HepG2 (cell line): ENCODE data around the gene S100A4. TPM values are rescaled to one million over a fixed set of nuclear protein-coding genes. Genes with fewer than 3 reads are reported as not detected.
A peak's percentile ranks its signal among the peaks of the same experiment; 100 is the strongest.

Experiments used
- ATAC-seq: fragments of 200-7000 bp; cut with Tn5 transposase; 3 replicates; pipeline ENCODE4 v1.9.1; 2020; ENCODE audit warnings: mild to moderate bottlenecking, moderate library complexity
- BruUV-seq: library from RNA; stranded (reverse); fragments of 400-500 nt; replicated peaks from 2 replicates; lab custom pipeline; 2021; lab: Mats Ljungman, UMichigan
- CTCF ChIA-PET: fragments of 300-600 bp; formaldehyde crosslinking; extraction: SDS; loops from one replicate; lab custom pipeline; 2021; ENCODE audit warnings: low total read pairs, inconsistent platforms, low intra/inter-chr PET ratio; lab: Yijun Ruan, JAX
- POLR2A ChIA-PET: fragments of 350-600 bp; sonication (Branson Sonifier 250); formaldehyde crosslinking; loops from one replicate; lab custom pipeline; 2020; ENCODE audit warnings: antibody characterized with exemption, inconsistent platforms; lab: Yijun Ruan, JAX
- DNase-seq: peaks from one replicate; pipeline ENCODE4 v3.0.0-alpha.2; 2015; ENCODE audit warnings: low spot score
- FAIRE-seq: peaks from 3 replicates; lab custom pipeline; 2011; peaks lifted over from hg19 to GRCh38; lab: Jason Lieb, UNC
- H2AFZ ChIP-seq: one replicate; pipeline ENCODE4 v1.6.1; 2011; ENCODE audit warnings: low read length, inconsistent platforms
- H3K27ac ChIP-seq: fragments of 300-600 bp; 3 replicates; pipeline ENCODE4 v1.8.0; 2011; ENCODE audit warnings: mixed run types, mild to moderate bottlenecking, mixed read lengths, low read length, inconsistent platforms; ENCODE audit not compliant: insufficient read depth; ENCODE audit errors: extremely low read length
- H3K27me3 ChIP-seq, 2 experiments: fragments of 200-600 bp in 1 of 2; 2 replicates in 1 of 2; 3 replicates in 1 of 2; pipeline versions ENCODE4 v1.6.0 to v1.8.0; 2011; ENCODE audit warnings: low read length in 2 of 2, mild to moderate bottlenecking in 2 of 2, moderate library complexity in 2 of 2, inconsistent platforms in 1 of 2; ENCODE audit not compliant: insufficient read depth in 2 of 2, control insufficient read depth in 1 of 2
- H3K36me3 ChIP-seq, 2 experiments: fragments of 200-600 bp in 1 of 2; replicated peaks in 1 of 2; 2 replicates in 1 of 2; 3 replicates in 1 of 2; pipeline versions ENCODE4 v1.5.1 to v1.8.0; 2011; ENCODE audit warnings: low read length in 2 of 2, inconsistent platforms in 1 of 2; ENCODE audit not compliant: insufficient read depth in 2 of 2, control insufficient read depth in 1 of 2
- H3K4me1 ChIP-seq: 2 replicates; pipeline ENCODE4 v1.5.1; 2012; ENCODE audit warnings: low read length, inconsistent platforms; ENCODE audit not compliant: insufficient read depth
- H3K4me2 ChIP-seq: 2 replicates; pipeline ENCODE4 v1.6.0; 2011; ENCODE audit warnings: low read depth, low read length, inconsistent platforms
- H3K4me3 ChIP-seq, 3 experiments: fragments of 200-600 bp in 1 of 3; sonication (generic), shearing (Covaris generic) in 1 of 3; replicated peaks in 1 of 3; 2 replicates each; pipeline ENCODE4 v1.5.1; 2011 to 2016; ENCODE audit warnings: low read length in 3 of 3, inconsistent platforms in 2 of 3, low read depth in 2 of 3, mild to moderate bottlenecking in 2 of 3, control low read depth in 1 of 3, mixed read lengths in 1 of 3; ENCODE audit not compliant: insufficient read depth in 1 of 3
- H3K79me2 ChIP-seq: one replicate; pipeline ENCODE4 v1.6.1; 2011; ENCODE audit warnings: low read length, inconsistent platforms; ENCODE audit not compliant: insufficient read depth
- H3K9ac ChIP-seq: 2 replicates; pipeline ENCODE4 v1.6.0; 2011; ENCODE audit warnings: mild to moderate bottlenecking, low read depth, low read length, inconsistent platforms; ENCODE audit not compliant: insufficient read depth
- H3K9me3 ChIP-seq: 2 replicates; pipeline ENCODE4 v1.5.1; 2012; ENCODE audit warnings: mild to moderate bottlenecking, low read length
- H4K20me1 ChIP-seq: 2 replicates; pipeline ENCODE4 v1.6.0; 2011; ENCODE audit warnings: inconsistent platforms, mild to moderate bottlenecking, low read length, moderate library complexity; ENCODE audit not compliant: insufficient read depth
- ATF7 ChIP-seq, 2 experiments: fragments of 450-650 bp in 1 of 2; sonication (generic) in 1 of 2; formaldehyde crosslinking in 1 of 2; IDR thresholded peaks; 2 replicates each; pipeline versions ENCODE4 v1.4.0 to v1.6.1; 2016 to 2020; ENCODE audit warnings: antibody characterized with exemption in 1 of 2, mild to moderate bottlenecking in 1 of 2, missing genetic modification reagents in 1 of 2
- CCDC6 ChIP-seq: sonication (generic); formaldehyde crosslinking; IDR thresholded peaks from 2 replicates; pipeline ENCODE4 v1.8.1; 2022; ENCODE audit warnings: mild to moderate bottlenecking, missing genetic modification reagents, moderate library complexity
- DNMT3B ChIP-seq: conservative IDR thresholded peaks from 2 replicates; pipeline ENCODE4 v1.6.1; 2016; ENCODE audit warnings: missing biosample characterization, control low read depth
- JDP2 ChIP-seq: sonication (generic); formaldehyde crosslinking; IDR thresholded peaks from 2 replicates; pipeline ENCODE4 v1.8.1; 2022; ENCODE audit warnings: missing genetic modification reagents, borderline replicate concordance
- MBNL3 ChIP-seq: fragments of 250-450 bp; sonication (Bioruptor Pico); conservative IDR thresholded peaks from 2 replicates; pipeline ENCODE4 v1.8.0; 2022; ENCODE audit warnings: mild to moderate bottlenecking, inconsistent platforms
- MXI1 ChIP-seq: IDR thresholded peaks from 3 replicates; pipeline ENCODE4 v1.6.1; 2012; ENCODE audit warnings: low read depth, low read length, inconsistent platforms, borderline replicate concordance
- SSRP1 ChIP-seq: IDR thresholded peaks from 2 replicates; pipeline ENCODE4 v1.6.1; 2016; ENCODE audit warnings: control low read depth
- ZNF501 ChIP-seq: sonication (generic); formaldehyde crosslinking; IDR thresholded peaks from 2 replicates; pipeline ENCODE4 v1.5.1; 2020; ENCODE audit warnings: mild to moderate bottlenecking, moderate library complexity, missing genetic modification reagents
- ZNF7 ChIP-seq: IDR thresholded peaks from 2 replicates; pipeline ENCODE4 v1.6.1; 2016; ENCODE audit warnings: missing biosample characterization, missing genetic modification reagents
- WGBS: methylation state at CpG from one replicate; pipeline ENCODE4 v1.1.6; 2017; ENCODE audit warnings: low lambda C conversion rate; 5-methylcytosine and 5-hydroxymethylcytosine counted together
- in situ Hi-C: cut with HindIII; loops from 2 replicates; pipeline ENCODE4 v1.10.0; 2017; ENCODE audit warnings: low pct_unique_long_range_greater_than_20kb; ENCODE audit not compliant: extremely low pct_ligation_motif_present
- intact Hi-C: fragments of 100-400 bp; cut with micrococcal nuclease; formaldehyde crosslinking; loops from one replicate; pipeline ENCODE4 v1.10.0; 2022; ENCODE audit not compliant: unreplicated experiment
- polyA plus RNA-seq, 8 experiments: library from polyadenylated mRNA; depleted of rRNA in 3 of 8; stranded (reverse) in 7 of 8; unstranded in 1 of 8; fragments of >200 nt; fragmentation: Illumina TruSeq in 4 of 8; extraction: Trizol in 4 of 8; gene quantifications; 2 replicates each; pipeline versions ENCODE4 v1.2.1 to v1.2.3, GENCODE V29; 2011 to 2016; ENCODE audit warnings: low read depth in 4 of 8, missing spikeins in 1 of 8, mixed read lengths in 1 of 8; ENCODE audit not compliant: insufficient read depth in 1 of 8
- total RNA-seq, 5 experiments: library from RNA; depleted of rRNA; stranded (reverse); fragments of >200 nt; fragmentation: Illumina TruSeq; extraction: Trizol; gene quantifications; 2 replicates each; pipeline ENCODE4 v1.2.3, GENCODE V29; 2016; ENCODE audit warnings: low read depth in 1 of 5

The S100A4 gene
- total and polyA plus RNA-seq, 2 of the 13 experiments (the other 11 are each of a cell fraction or from before 2014, with no cell fraction given): 12.9 to 20.2 TPM

DNA sequence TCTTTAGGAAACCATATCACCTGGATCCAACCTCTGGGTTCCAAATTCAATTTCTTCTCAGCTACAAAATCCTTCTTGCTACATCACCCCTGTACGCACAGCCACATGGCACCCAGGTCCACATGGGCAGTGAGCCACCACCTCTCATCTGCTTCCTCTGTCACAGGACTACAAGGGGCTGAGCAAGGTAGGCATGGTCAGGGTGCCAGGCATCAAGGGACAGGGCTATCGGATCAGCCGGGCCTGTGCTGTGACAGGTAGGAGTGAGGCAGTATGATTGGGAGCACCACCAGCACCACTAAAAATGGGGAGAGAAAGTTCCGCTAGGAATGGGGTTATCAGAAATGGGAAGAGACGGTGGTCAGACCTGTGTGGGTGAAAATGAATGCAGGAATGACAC is 39.2 kb downstream of the S100A4 start:
- DNase-seq: no peak
- H3K4me2 ChIP-seq: peak overlapping the region; percentile 49
- H3K9ac ChIP-seq: no peak overlapping the region
- no peak overlapping the region for H3K27ac ChIP-seq
- TF ChIP-seq DNMT3B (CRISPR knock-in tag) (no peak), ZNF7 (CRISPR knock-in tag) (no peak), SSRP1 (no peak), MBNL3 (no peak), CCDC6 (CRISPR knock-in tag) (no peak)
- no peak for FAIRE-seq
- no TSS peak for BruUV-seq
- no peaks in the 10 kb centered on the region for H4K20me1 ChIP-seq
- H3K9me3 ChIP-seq: no peaks in the 10 kb centered on the region
- ChIA-PET CTCF (no interaction called here), POLR2A (interaction anchor here (0.7 to 1.7 kb wide), 7 partner anchors 38 to 262 kb away, joined by 3 to 10 read pairs (median 4); partner anchors contain the start of genes CHTOP, S100A1 and S100A13)
- H2AFZ ChIP-seq: no peak overlapping the region
- intact Hi-C loops: loop anchor here (10.0 kb wide), 1 partner anchor 238 kb away; no protein-coding TSS in a partner anchor
- H3K4me3 ChIP-seq: no peak overlapping the region
- H3K36me3 ChIP-seq: no peaks in the 10 kb centered on the region
- ATAC-seq: peak; percentile 7; the same call in 1 of the 3 replicates
- H3K79me2 ChIP-seq: no peaks in the 10 kb centered on the region
- H3K27me3 ChIP-seq: peaks cover 0 to 6% of the 10 kb centered on the region in 2 experiments; a peak in 2 of 5 replicates
- H3K4me1 ChIP-seq: peaks cover 30% of the 10 kb centered on the region
- WGBS: 66% methylated on average over 5 of the region's 5 CpGs
- in situ Hi-C loops: loop anchor here (5.0 kb wide), 2 partner anchors 61 to 121 kb away; partner anchors contain the start of genes S100A1, S100A13 and S100A2

DNA sequence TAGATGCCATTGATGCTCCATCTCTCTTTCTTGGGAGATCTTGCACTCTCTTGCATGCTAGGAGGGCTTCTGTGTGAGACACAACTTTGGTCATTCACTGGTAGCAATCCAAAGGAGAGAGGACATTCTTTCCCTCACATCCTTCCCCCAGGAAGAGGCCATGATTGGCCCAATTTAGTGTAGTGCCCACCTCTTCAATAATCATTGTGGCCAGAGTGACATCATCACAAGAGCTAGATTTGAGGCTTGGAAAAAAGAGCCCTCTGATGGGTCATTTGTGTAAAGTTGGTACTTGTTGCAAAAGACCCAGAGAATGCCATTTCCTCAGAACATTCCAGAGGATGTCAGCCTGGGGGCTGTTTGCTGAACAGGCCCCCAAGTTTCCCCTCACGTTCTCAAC is 40.0 kb downstream of the S100A4 start:
- Histone ChIP-seq H3K9ac (no peak overlapping the region), H3K4me2 (no peak overlapping the region), H3K27me3 (peaks cover 0 to 6% of the 10 kb centered on the region in 2 experiments; a peak in 2 of 5 replicates), H2AFZ (no peak overlapping the region), H3K9me3 (no peaks in the 10 kb centered on the region), H3K27ac (no peak overlapping the region), H3K4me3 (no peak overlapping the region), H3K79me2 (no peaks in the 10 kb centered on the region), H3K4me1 (peaks cover 25% of the 10 kb centered on the region), H3K36me3 (no peaks in the 10 kb centered on the region), H4K20me1 (no peaks in the 10 kb centered on the region)
- intact Hi-C loops (loop anchor here (10.0 kb wide), 1 partner anchor 239 kb away; no protein-coding TSS in a partner anchor), in situ Hi-C loops (loop anchor here (5.0 kb wide), 2 partner anchors 62 to 122 kb away; partner anchors contain the start of genes S100A1, S100A13 and S100A2)
- BruUV-seq: no TSS peak
- FAIRE-seq: no peak
- 0% methylated on average over 1 of the region's 1 CpG for WGBS
- DNase-seq: no peak
- ChIA-PET CTCF (no interaction called here), POLR2A (interaction anchor here (1.4 kb wide), 1 partner anchor 39 kb away, joined by 5 read pairs; no protein-coding TSS in a partner anchor)
- ATAC-seq: no peak
- TF ChIP-seq ATF7 (IDR thresholded peaks at IDR 0.05) (peak; percentile 31; the same call in 1 of the 2 replicates), ATF7 (CRISPR knock-in tag; IDR thresholded peaks at IDR 0.05) (no peak), JDP2 (no peak), ZNF501 (CRISPR knock-in tag) (no peak), MXI1 (no peak)
